Peyer's patch (tissue), 4 donors: Measurements from ENCODE around the gene VEGFA.

Experiments used
- CTCF ChIP-seq, 6 experiments: fragments of 450-650 bp in 4 of 6; fragments of 200-600 bp in 2 of 6; sonication (generic) in 1 of 6; IDR thresholded peaks; one replicate each; pipeline ENCODE4 v1.5.1; 2017 to 2019; ENCODE audit warnings: antibody characterized with exemption in 6 of 6, mild to moderate bottlenecking in 3 of 6, moderate library complexity in 1 of 6
- POLR2A ChIP-seq, 2 donors: fragments of 450-650 bp; IDR thresholded peaks; one replicate each; pipeline ENCODE4 v1.5.1; 2017; ENCODE audit warnings: antibody characterized with exemption in 2 of 2, mild to moderate bottlenecking in 2 of 2, moderate library complexity in 2 of 2

GRCh38 chr6:43773980-43774775 lies 4.2 kb downstream of the VEGFA start:
- TF ChIP-seq CTCF (IDR thresholded peaks at IDR 0.05) (no peak), POLR2A (IDR thresholded peaks at IDR 0.05) (no peak)
